Panc1 (cell line): ENCODE results near the gene OR1B1.

Source experiments
- CTCF ChIP-seq: fragments of 450-650 bp; IDR thresholded peaks from 2 replicates; pipeline ENCODE4 v1.5.1; 2017; ENCODE audit warnings: mild to moderate bottlenecking
- POLR2AphosphoS5 ChIP-seq: IDR thresholded peaks from 2 replicates; pipeline ENCODE4 v1.6.1; 2012; ENCODE audit warnings: mild to moderate bottlenecking, low read depth, low read length, moderate library complexity
- SIN3A ChIP-seq: IDR thresholded peaks from 2 replicates; pipeline ENCODE4 v1.6.1; 2012; ENCODE audit warnings: low read depth, mild to moderate bottlenecking, low read length, moderate library complexity, borderline replicate concordance; ENCODE audit not compliant: insufficient read depth

GRCh38 chr9:122580360-122580759 lies 77.1 kb downstream of the OR1B1 start:
- no peak for TF ChIP-seq CTCF
- TF ChIP-seq POLR2AphosphoS5, result no peak
- no peak for TF ChIP-seq SIN3A
